GM19043 (cell line): ENCODE measurements around the gene DNAJB5.

ENCODE experiments used
- ATAC-seq: cut with Tn5 transposase; IDR thresholded peaks from one replicate; pipeline ENCODE4 v1.9.1; 2021; ENCODE audit warnings: low read depth; ENCODE audit not compliant: unreplicated experiment

DNAJB5 gene

DNA sequence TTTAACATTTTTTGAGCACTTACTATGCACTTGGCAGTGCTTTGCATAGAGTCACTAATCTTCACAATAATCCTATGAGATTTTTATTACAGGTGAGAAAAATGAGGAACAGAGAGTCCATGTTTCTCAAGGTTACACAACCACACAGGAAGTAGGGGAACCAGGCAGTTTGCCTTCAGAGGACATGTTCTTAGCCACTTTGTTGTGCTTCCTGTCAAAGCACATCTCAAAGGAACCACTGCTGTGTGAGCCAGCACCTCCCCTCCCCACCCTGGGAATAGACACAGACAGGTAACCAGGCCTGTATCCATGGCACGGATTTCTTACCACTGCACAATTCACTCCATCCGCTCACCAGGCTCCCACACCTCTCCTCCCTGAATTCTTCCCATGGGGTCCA is 6.3 kb upstream of the DNAJB5 start:
- peak; percentile 70 for ATAC-seq

DNA sequence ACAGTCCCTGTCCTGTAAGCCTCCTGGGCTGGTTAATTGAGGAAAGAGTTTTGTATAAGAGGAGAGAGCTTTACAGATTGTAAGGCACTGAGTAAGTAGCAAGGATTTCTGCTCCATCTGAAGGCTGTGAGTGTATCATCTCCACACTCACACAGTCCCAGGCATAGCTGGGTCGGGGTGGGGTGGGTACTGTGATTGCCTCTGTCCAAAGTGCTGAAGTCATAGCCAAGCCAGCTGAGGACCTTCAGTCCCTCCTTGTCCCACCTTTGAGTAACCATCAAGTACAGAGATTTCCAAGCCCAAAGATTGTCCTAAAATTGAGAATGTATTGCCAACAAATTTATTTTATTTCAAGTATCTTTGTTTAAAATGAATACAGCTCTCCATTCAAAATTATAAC is 5.5 kb upstream of the DNAJB5 start:
- ATAC-seq = no peak

- no peak for ATAC-seq
Observed at GRCh38 chr9:34985311-34985899, 4.1 kb upstream of the DNAJB5 start.

- ATAC-seq = no peak
Observed at GRCh38 chr9:34986540-34987047, 3.0 kb upstream of the DNAJB5 start.

DNA sequence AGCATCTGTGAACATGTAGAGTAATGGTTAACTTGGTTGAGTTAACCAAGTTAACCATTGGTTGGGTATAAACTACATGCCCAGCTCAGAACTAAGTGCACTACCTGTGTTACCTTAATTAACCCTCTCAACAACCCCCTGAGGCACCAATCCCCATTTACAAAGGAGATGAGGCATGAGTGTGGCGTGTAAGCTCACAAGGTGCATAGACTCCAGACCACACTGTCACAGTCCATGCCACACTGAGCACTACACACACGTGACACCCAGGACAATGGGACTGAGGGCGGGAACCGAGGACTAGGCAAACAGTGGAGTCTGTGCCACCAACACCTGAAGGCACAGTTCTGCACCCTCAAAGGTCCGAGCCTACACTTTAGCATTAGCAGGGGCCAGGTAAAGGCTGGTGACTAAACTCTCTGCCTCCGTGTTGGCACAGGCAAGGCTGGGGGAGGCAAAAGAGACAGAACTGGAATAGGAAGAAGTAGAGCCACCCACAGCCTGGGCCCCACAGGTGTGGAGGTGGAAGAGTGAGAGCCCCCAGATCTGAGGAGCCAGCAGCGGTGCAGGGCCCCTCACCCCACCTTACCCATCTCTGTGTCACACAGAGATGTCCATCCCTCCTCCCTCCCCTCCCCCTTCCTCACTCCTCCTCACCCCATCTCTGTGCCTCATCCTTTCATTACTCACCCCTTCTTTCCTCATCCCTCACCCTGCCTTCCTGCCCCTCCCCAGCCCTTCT is 2.2 kb upstream of the DNAJB5 start:
- no peak for ATAC-seq

- ATAC-seq = no peak
Observed at GRCh38 chr9:34988218-34989002, 1.1 kb upstream of the DNAJB5 start.

- ATAC-seq = no peak
Observed at GRCh38 chr9:34989946-34990635, 546 bp downstream of the DNAJB5 start.

- ATAC-seq = no peak
Observed at GRCh38 chr9:34990908-34991606, 1.5 kb downstream of the DNAJB5 start.

DNA sequence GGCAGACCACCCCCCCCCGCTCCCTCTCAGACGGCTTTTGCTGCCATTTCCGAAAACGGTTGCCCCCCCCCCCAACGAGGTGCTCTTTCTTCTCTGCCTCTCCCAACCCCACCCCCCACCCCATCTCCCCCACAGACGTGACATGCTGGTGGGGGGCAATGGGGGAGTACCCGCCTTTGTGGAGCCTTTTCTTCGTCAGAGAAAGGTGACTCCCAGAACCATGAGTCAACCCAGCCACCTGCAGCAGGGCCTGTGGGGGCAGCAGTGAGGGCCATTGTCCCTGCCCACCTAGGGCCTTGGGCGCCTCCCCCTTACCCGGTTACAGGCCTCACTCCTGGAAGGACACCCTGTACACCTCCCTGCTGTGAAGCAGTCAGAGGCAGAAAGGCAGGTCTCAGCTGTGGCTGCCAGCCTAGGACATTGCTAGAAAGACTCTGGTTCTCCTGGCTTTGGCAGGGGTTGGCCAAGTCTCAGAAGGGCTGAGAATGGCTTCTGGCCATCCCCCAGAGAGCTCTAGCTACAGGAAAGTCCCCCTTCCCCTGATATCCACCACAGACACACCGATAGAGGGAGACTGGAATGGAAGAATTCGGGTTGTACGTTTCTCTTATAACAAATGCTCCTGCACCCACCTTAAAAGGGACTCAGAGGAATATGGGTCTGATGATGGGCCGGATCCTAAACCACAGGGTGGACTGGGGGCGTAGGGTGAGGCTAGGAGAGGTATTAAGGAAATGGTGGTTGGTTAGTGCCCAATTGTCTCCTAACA is 2.2 kb downstream of the DNAJB5 start:
- ATAC-seq = no peak

- no peak for ATAC-seq
Observed at GRCh38 chr9:34992376-34992951, 2.9 kb downstream of the DNAJB5 start.

- no peak for ATAC-seq
Observed at GRCh38 chr9:34993502-34994259, 4.1 kb downstream of the DNAJB5 start.

- ATAC-seq = no peak
Observed at GRCh38 chr9:34994260-34994899, 4.8 kb downstream of the DNAJB5 start.

GRCh38 chr9:34994900-34995669 is 5.5 kb downstream of the DNAJB5 start:
- ATAC-seq = no peak

DNA sequence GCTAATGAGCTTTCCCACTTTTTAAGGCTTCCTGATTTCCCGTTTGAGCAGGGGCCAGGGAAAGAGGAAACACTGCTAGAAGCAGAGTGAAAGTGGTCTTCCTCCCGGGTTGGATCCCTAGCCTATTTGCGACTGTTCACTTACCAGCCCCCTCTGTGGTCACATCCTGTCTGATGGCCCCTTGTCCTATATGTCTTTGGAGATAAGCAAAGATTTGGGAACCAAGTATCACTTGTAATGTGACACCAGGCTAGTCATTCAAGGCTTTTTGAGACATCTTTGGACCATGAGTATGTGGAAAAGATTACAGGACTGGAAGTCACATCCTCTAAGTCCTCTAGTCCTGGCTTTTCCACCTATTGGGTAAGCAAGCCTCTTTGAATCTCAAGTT is 6.1 kb downstream of the DNAJB5 start:
- no peak for ATAC-seq

DNA sequence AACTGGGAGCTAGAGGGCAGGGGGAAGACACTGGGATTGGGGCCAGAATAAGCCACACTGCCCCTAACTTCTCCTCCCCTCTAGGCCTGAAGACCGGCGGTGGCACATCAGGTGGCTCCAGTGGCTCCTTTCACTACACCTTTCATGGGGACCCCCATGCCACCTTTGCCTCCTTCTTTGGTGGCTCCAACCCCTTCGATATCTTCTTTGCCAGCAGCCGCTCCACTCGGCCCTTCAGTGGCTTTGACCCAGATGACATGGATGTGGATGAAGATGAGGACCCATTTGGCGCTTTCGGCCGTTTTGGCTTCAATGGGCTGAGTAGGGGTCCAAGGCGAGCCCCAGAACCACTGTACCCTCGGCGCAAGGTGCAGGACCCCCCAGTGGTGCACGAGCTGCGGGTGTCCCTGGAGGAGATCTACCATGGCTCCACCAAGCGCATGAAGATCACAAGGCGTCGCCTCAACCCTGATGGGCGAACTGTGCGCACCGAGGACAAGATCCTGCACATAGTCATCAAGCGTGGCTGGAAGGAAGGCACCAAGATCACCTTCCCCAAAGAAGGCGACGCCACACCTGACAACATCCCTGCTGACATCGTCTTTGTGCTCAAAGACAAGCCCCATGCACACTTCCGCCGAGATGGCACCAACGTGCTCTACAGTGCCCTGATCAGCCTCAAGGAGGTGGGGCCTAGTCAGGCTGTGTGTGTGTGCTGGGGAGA is 6.8 kb downstream of the DNAJB5 start:
- ATAC-seq = no peak

- ATAC-seq = no peak
Observed at GRCh38 chr9:34996905-34997279, 7.3 kb downstream of the DNAJB5 start.

GRCh38 chr9:34997379-34997781 is 7.8 kb downstream of the DNAJB5 start:
- no peak for ATAC-seq
